Right hindlimb (tissue), 1 donor: ENCODE measurements around the gene COL23A1.
A peak's percentile ranks its signal among the peaks of the same experiment; 100 is the strongest.

Experiments used
- DNase-seq: peaks from one replicate; pipeline ENCODE4 v3.0.0-alpha.2; 2018

The COL23A1 gene

GRCh38 chr5:178418471-178419010, 171.7 kb downstream of the COL23A1 start:
- no peak for DNase-seq

- DNase-seq, result no peak
Observed at GRCh38 chr5:178418031-178418430, 172.2 kb downstream of the COL23A1 start.

GRCh38 chr5:178417391-178417811, 172.8 kb downstream of the COL23A1 start:
- no peak for DNase-seq

GRCh38 chr5:178416919-178417318, 173.3 kb downstream of the COL23A1 start:
- DNase-seq, result no peak

GRCh38 chr5:178416206-178416882, 173.8 kb downstream of the COL23A1 start:
- DNase-seq, result no peak

- DNase-seq, result no peak
Observed at GRCh38 chr5:178415353-178415752, 174.8 kb downstream of the COL23A1 start.

GRCh38 chr5:178413988-178414387, 176.2 kb downstream of the COL23A1 start:
- no peak for DNase-seq

- no peak for DNase-seq
Observed at GRCh38 chr5:178411083-178411482, 179.1 kb downstream of the COL23A1 start.

GRCh38 chr5:178407646-178408045, 182.5 kb downstream of the COL23A1 start:
- DNase-seq, result no peak

- DNase-seq, result no peak
Observed at GRCh38 chr5:178404987-178405386, 185.2 kb downstream of the COL23A1 start.

- no peak for DNase-seq
Observed at GRCh38 chr5:178403956-178404600, 186.1 kb downstream of the COL23A1 start.

- no peak for DNase-seq
Observed at GRCh38 chr5:178403351-178403750, 186.8 kb downstream of the COL23A1 start.

GRCh38 chr5:178399701-178400095, 190.5 kb downstream of the COL23A1 start:
- DNase-seq, result no peak

- DNase-seq, result peak; percentile 37
Observed at GRCh38 chr5:178398901-178399700, 191.1 kb downstream of the COL23A1 start.

GRCh38 chr5:178396796-178397720, 193.1 kb downstream of the COL23A1 start:
- peak; percentile 69 for DNase-seq

- DNase-seq, result peak; percentile 51
Observed at GRCh38 chr5:178394074-178394473, 196.1 kb downstream of the COL23A1 start.

GRCh38 chr5:178392931-178393394, 197.2 kb downstream of the COL23A1 start:
- DNase-seq, result no peak

- no peak for DNase-seq
Observed at GRCh38 chr5:178392386-178392785, 197.8 kb downstream of the COL23A1 start.

- peak; percentile 46 for DNase-seq
Observed at GRCh38 chr5:178391480-178391879, 198.7 kb downstream of the COL23A1 start.

GRCh38 chr5:178389796-178390195, 200.4 kb downstream of the COL23A1 start:
- peak; percentile 20 for DNase-seq

GRCh38 chr5:178389026-178389729, 201.0 kb downstream of the COL23A1 start:
- peak; percentile 4 for DNase-seq
